ENCODE measurements around the gene RAB6A.
"Not testable (repeated sequence)": the region's sequence is repeated elsewhere in the genome, so short reads cannot be mapped to it uniquely, and the experiment has no call there.

The RAB6A gene

GRCh38 chr11:73716153-73717056, 44.5 kb downstream of the RAB6A start:
- no peak for DNase-seq

DNA sequence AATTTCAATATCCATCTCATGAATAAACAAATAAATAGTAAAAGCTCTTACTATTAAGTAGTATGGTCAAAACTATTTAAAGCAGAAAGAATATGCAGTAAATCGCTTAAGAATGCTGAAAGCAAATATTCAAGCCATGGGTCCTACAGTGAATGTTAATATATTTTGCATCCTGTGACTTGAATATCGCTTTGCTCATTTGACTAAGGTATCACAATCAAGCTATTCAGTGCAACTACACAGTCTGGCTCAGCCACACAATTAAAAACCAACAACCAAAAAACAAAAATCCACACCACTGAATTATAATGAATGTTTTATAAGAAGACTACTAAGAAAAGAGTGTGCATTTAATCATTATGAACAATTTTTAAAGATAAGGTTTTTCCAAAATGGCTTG, 45.3 kb downstream of the RAB6A start:
- DNase-seq, result no peak

DNA sequence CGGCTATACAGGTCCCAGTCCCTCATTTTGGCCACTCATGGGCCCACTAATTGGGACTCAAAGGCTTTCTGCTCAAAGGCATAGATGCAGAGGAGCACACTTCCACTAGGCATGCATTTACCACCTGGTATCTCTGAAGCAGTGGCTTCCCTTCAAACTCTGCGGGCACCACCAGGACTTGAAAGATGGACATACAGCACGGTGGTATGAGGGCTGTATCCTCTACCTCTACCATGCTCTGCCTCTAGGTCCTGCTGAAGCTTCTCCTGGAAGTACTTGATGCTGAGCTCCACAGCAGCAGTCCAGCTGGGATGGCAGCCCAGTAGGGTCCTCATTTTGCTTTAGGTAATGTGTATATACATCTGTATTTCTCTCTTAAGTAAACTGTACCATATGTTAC, 49.9 kb downstream of the RAB6A start:
- no peak for DNase-seq

DNA sequence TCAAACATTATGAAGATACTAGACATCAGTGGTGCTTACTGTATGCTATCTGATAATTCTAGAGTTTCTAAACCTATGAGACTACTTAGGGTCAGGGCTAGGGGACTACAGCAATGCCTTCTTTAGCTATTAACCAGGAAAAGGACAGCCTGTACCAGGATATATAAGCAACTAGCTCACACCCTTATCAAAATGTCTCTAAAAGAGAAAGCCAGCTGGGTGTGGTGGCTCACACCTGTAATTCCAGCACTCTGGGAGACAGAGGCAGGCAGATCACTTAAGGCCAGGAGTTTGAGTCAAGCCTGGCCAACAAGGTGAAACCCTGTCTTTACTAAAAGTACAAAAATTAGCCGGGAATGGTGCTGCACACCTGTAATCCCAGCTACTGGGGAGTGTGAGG, 55.8 kb downstream of the RAB6A start:
- no peak for DNase-seq

GRCh38 chr11:73693899-73694525, 66.9 kb downstream of the RAB6A start:
- DNase-seq, result no peak

GRCh38 chr11:73680687-73681086, 80.2 kb downstream of the RAB6A start:
- DNase-seq, result no peak

GRCh38 chr11:73676552-73676951, 84.3 kb downstream of the RAB6A start:
- not testable (repeated sequence) for DNase-seq

- no peak for DNase-seq
Observed at GRCh38 chr11:73671701-73672100, 89.2 kb downstream of the RAB6A start.

- DNase-seq, result no peak
Observed at GRCh38 chr11:73670808-73671207, 90.1 kb downstream of the RAB6A start.

DNA sequence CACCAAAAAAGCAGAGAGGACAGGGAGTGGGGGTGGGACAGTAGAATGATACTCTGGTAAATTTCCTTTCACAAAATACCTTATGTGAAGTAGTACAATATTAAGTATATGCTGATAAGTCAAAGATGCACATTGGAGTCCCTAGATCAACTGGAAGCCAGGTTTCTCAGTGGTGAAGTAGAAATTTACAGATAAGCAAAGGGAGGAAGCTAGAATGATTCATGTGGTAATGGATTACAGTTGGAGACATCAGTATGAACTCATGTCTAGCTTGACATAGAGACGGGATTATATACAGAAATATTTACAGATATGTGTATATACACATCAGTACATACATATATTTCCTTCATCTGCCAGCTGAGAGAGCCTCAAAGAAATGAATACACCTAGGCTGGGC, 93.0 kb downstream of the RAB6A start:
- DNase-seq, result no peak

DNA sequence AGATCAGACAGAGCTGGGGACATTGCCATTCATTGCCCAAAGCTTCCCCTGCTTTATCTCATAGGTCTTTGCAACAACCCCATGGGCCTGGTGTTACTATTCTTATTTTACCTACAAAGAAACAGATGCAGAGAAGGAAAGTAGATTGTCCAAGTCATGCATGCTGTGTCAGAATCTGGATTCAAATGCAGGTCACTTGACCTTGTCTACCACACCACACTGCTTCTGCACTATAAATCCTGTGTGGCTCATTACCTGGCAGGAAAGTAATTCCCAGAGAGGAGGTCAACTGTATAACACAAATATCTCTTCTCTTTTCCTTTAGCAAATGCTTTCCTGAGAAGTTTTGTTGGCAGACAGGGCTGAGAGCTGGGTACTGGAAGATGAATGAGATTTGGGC, 96.0 kb downstream of the RAB6A start:
- no peak for DNase-seq

- DNase-seq, result no peak
Observed at GRCh38 chr11:73663604-73664495, 97.0 kb downstream of the RAB6A start.

DNA sequence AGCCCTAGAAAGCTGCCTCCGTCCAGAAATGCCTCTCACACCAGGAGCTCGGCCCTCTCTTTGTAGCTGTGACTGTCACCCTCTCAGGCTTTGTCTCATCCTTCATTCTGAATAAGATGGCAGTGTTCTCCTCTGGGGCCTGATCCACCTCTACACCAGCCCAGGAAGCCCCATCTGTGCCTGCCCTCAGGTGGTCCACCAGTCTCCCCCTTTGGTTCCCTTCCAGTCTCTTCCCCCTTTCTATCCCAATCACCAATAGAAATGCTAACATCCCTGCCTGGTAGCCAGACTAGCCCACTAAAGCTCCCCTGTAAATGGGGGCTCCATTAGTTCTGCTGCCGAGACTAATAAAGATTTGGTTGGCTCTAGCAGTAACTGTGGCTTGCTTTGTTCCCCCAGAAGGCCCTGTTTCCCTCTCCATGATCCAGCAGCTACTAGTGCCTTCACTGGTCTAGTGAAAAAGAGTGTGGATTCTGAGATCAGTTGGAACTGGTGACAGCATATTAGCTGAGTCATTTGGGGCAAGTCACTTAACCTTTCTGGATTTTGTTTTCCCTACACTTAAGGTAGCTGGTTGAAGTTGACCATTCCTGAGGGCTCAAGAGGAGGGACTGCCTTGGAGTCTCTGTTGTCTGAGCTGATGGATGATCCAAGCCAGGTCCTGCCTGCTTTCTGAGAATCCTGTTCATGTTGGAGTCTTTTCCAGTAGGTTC, 98.3 kb downstream of the RAB6A start:
- DNase-seq, result no peak

DNA sequence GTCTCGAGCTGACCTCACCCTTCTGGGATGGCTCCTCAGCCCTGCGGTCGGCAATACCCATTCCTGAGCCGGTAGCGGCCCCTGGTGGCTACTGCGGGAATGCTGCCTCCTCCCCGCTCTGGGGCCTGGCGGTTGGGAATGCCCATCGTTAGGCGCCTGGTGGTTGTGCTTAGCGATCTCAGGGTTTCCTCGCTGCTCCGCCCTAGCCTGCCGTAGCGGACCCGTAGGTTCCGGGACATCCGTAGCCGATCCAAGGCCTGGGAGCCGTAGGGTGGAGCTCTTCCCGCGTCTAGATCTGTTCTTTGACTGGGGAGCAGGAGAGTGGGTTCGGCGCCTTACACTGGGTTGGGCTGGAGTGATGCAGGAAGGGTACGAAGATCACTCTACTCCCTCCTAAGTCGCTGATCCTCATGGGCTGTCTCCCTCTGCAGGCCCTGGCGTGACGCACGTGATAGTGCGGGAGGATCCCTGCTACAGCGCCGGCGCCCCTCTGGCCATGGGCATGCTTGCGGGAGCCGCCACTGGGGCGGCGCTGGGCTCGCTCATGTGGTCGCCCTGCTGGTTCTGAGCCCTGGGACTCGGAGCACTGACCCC, 99.7 kb downstream of the RAB6A start:
- peak; percentile 99 for DNase-seq

- DNase-seq, result no peak
Observed at GRCh38 chr11:73660497-73661034, 100.3 kb downstream of the RAB6A start.

DNA sequence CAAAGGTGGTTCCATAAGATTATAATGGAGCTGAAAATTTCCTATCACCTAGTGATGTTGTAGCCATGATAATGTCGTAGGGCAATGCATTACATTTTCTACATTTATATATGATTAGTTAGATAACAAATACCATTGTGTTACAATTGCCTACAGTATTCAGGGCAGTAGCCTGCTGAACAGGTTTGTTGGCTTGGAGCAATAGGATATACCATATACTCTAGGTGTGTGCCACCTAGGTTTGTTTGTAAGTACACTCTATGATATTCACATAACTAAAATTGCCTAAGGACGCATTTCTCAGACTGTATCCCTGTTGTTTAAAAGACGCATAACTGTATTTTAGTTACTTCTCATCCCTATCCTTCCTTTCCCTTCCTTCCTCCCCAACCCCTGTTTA, 100.9 kb downstream of the RAB6A start:
- DNase-seq, result no peak

- no peak for DNase-seq
Observed at GRCh38 chr11:73656985-73657384, 103.9 kb downstream of the RAB6A start.

- DNase-seq, result no peak
Observed at GRCh38 chr11:73655686-73656085, 105.2 kb downstream of the RAB6A start.

DNA sequence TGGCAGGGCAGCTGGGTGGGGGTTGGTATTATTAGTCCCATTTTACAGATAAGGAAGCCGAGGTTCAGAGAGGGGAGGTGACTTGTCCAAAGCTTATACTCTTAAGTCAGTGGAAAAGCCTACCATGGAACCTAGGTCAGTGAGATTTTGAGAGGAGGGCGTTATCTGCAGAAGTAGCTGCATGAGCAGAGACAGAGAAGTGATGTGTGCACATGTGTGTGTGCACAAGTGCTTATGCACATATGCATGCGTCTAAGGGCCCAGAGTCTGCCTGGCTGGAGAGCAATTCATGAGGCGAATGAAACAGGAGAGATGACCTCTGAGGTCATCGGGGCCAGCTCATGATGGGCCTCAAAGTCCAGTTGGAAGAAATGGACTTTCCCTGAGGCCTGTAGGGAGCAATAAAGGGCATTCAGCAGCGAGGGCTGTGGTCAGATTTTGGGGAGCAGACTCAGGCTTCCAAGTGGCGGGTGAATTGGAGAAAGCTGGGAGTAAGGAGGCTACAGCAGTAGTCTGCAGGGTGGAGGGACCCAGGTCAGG, 106.3 kb downstream of the RAB6A start:
- no peak for DNase-seq

DNA sequence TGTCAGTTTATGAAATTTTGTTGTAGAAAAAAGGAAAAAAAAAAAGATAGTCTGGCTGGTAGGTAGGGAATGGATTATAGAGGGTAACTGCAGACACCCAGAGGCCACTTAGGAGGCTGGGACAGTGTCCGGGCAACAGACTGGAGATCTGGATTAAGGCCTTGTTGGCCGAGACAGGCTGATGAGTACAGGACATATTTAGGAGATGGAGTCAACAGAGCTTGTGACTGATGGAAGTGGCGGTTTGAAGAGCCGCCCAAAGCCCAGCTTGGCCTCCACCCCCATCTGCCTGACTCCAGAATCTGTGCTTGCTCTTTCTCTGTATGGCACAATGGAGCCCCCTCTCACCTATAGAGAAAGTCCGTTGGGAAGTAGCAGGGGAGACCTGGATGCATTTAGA, 106.9 kb downstream of the RAB6A start:
- no peak for DNase-seq

DNA sequence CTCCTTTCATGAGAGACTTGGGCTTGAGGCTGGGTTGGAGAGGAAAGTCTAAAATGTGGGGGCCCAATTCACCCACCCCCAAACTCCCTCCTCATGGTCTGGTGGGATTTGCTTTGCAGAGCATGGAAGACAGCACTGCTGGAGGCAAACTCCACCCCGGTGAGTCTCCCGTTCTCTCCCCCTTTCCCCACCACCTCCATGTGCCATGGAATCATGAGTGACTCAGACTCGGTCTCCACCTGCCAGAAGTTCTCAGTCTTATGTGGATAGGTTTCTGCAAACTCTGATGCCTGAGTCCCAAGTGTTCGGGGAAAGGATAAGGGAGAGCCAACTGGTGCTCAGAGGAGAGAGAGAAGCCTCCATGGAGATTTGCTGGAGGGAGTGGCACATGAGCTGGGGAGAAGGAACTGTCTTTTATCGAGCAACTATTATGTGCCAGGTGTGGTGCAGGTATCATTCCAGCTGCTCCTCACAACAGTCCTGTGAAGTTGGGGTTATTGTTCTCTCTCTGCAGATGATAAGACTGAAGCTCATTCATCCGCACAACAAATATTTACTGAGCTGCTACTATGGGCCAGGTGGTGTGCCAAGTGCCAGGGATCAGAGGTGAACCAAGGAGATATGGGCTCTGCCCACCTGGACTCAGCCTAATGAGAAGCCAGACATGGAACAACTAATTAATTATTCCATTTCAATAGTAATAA, 107.9 kb downstream of the RAB6A start:
- DNase-seq, result no peak

All from 8988T (cell line).